ENCODE measurements around the gene ZNF277.

Gene ZNF277

DNA sequence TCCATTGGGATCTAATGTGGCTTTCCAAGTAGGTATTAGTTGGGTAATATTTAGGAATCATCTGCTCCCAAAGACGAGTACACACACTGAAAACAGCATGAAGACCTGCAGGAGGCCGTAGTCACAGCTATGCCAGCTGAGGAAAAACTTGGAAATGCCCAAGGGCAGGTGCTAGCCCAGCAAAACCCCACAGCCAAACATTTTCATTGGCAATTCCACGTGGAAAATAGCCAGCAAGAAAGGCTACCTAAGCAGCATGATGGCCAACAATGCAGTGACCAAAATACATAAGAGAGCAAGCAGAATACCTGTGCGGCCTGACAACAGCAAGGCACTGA, 33.0 kb upstream of the ZNF277 start:
- TF ChIP-seq, protein P1, sequence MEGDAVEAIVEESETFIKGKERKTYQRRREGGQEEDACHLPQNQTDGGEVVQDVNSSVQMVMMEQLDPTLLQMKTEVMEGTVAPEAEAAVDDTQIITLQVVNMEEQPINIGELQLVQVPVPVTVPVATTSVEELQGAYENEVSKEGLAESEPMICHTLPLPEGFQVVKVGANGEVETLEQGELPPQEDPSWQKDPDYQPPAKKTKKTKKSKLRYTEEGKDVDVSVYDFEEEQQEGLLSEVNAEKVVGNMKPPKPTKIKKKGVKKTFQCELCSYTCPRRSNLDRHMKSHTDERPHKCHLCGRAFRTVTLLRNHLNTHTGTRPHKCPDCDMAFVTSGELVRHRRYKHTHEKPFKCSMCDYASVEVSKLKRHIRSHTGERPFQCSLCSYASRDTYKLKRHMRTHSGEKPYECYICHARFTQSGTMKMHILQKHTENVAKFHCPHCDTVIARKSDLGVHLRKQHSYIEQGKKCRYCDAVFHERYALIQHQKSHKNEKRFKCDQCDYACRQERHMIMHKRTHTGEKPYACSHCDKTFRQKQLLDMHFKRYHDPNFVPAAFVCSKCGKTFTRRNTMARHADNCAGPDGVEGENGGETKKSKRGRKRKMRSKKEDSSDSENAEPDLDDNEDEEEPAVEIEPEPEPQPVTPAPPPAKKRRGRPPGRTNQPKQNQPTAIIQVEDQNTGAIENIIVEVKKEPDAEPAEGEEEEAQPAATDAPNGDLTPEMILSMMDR (conservative IDR thresholded peaks at IDR 0.05; ENCODE audit: low read depth, low read length), result no peak
- no peak overlapping the region for H3K4me3 ChIP-seq (ENCODE audit: low read depth, low read length)
- DNase-seq (ENCODE audit: low read depth), result no peak

DNA sequence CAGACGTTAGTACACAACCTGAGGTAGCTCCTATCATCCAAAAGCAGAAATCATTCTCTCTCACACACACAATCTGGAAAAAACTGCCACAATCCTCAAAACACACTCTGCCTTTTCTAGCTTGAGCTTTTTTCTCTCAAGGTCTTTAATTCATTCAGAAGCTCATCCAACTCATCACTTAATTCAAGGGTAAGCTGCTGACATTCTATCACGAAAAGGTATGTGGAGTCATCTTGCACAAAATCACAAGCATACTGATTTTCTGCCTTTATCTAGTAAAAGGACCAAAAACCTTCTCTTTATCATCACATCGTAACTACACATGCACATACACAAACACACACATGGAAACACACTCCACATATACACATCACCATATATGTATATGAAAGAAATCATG, 32.3 kb upstream of the ZNF277 start:
- H3K4me3 ChIP-seq (ENCODE audit: low read depth, low read length), result no peak overlapping the region
- DNase-seq (ENCODE audit: low read depth), result no peak
- TF ChIP-seq, protein P1 (conservative IDR thresholded peaks at IDR 0.05; ENCODE audit: low read depth, low read length), result no peak

DNA sequence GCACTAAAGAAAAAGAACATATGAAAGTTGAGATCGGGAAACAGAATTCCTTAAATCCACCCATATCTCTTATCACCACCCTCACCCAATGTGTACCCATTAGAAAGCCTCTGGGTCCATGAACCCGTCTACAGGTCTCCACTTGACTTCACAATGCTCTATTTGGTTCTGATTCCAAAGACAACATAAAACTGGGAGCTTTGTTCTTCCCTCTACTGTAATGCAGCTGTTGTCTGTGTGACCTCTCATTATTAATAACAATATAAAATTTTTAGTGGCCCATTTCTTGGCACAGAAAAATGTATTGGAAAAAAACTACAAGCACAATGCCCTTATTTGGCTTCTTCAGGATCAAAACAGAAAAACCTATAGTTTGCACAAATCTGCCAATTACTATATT, 30.3 kb upstream of the ZNF277 start:
- TF ChIP-seq, protein P1 (conservative IDR thresholded peaks at IDR 0.05; ENCODE audit: low read depth, low read length), result no peak

DNA sequence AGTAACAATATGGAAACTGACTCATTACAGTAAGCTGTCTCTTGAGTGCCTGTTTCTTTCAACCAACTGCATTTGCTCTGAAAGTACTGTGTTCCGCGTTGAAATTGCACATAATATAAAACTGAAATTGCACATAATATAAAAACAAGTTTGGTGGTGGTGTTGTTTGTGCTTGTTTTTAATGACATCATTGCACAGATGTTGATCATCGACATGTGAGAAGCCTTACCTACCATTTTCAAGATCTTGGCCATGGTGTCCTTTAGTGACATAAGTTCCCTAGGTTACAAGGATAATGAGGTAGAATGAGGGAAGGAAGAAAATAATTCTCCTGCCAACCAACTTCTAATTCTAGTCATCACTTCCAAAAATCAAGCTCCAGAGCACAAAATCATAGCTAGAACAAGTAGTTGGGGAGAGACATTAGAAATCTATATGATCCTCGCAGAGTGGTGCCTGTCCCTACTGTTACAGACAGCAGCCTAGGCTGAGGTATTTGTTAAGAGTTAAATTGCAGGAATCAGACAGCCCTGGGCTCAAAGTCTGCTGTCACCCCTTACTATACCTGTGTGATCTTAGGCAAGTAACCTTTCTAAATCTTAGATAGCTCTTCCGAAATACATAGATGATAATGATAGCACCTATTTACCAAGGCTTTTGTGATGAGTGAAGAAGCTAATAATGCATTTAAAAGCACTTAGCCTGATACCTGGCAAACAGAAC, 29.6 kb upstream of the ZNF277 start:
- H3K4me3 ChIP-seq (ENCODE audit: low read depth, low read length), result no peak overlapping the region
- TF ChIP-seq, protein P1 (conservative IDR thresholded peaks at IDR 0.05; ENCODE audit: low read depth, low read length), result no peak
- DNase-seq (ENCODE audit: low read depth), result no peak

More for the DNA sequence above, 30.3 kb upstream of the ZNF277 start:
- H3K4me3 ChIP-seq (ENCODE audit: low read depth, low read length), result no peak overlapping the region
- DNase-seq (ENCODE audit: low read depth), result no peak

DNA sequence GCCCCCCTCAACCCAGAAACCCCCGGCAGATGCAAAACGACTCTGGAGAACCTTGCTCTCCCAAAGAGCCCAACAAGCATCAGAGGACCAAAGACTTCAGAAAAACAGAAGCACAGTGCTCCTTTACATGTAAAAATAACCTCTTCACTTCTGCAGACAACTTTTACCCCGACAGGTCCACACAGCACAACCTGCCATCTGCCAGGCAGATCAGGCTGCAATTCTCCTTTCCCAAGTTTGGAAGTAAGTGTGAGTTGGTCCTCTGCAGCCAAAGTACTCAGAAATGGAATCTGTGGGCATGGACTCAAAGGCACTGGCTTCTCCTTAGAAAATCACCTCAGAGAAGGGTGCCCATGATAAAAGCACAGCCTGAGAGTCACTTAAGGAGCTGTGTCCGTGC, 26.3 kb upstream of the ZNF277 start:
- DNase-seq (ENCODE audit: low read depth), result no peak
- TF ChIP-seq, protein P1 (conservative IDR thresholded peaks at IDR 0.05; ENCODE audit: low read depth, low read length), result no peak
- H3K4me3 ChIP-seq (ENCODE audit: low read depth, low read length), result no peak overlapping the region

DNA sequence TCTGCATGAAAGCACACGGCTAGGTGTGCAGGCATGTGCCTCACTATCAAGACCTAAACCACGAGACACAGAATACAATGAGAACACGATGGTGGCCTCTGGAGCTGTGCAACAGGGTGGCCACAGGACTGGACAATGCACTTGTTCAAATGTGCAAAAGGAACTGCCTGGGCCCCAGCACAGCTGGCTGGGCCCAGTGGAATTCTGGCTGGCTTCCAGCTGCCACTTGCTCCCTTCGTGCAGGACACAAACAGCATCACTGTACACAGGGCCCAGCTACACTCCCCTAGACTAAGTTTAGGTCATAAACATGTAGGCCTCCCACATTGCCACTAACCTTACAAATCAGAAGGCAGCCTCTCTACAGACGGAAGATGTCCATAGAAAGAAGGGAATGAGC, 23.7 kb upstream of the ZNF277 start:
- DNase-seq (ENCODE audit: low read depth), result no peak
- H3K4me3 ChIP-seq (ENCODE audit: low read depth, low read length), result no peak overlapping the region
- TF ChIP-seq, protein P1 (conservative IDR thresholded peaks at IDR 0.05; ENCODE audit: low read depth, low read length), result no peak

DNA sequence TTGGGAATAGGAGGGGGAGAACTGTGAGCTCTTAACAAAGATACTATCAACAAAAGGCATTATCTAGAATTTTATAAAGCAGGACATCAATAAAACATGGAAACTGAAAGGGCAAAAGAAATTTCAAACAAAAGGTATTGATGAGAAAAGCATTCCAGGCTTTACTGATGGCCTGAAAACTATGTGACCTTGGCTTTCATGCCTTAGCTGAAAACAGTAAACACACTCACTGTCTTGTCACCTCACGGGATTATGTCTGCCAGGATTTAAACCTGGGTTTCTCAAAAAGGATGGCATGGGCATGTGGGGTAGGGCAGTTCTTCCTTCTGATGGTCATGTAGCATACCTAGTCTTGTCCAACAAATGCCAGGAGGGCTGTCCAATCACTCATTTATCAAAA, 23.2 kb upstream of the ZNF277 start:
- no peak for DNase-seq (ENCODE audit: low read depth)
- no peak overlapping the region for H3K4me3 ChIP-seq (ENCODE audit: low read depth, low read length)
- TF ChIP-seq, protein P1 (conservative IDR thresholded peaks at IDR 0.05; ENCODE audit: low read depth, low read length), result no peak

Data from choroid plexus epithelial cell (primary cell).